Left colon (tissue), 2 donors: Measurements from ENCODE around the gene FBXL19. TPM values are rescaled to one million over a fixed set of nuclear protein-coding genes. Genes with fewer than 3 reads are reported as not detected.
A peak's percentile ranks its signal among the peaks of the same experiment; 100 is the strongest.

ENCODE experiments used
- ATAC-seq: fragments of 200-7000 bp; cut with Tn5 transposase; one replicate; pipeline ENCODE4 v1.9.1; 2020; ENCODE audit warnings: mild to moderate bottlenecking, moderate library complexity
- DNase-seq, 2 donors: peaks; one replicate each; pipeline ENCODE4 v3.0.0-alpha.2; 2020
- intact Hi-C, 2 donors: fragments of 100-400 bp; cut with DNase I in 1 of 2; cut with micrococcal nuclease in 1 of 2; formaldehyde crosslinking; loops; one replicate each; pipeline versions ENCODE4 v1.11.2 to v1.14.0; 2022; cut with DNase I, micrococcal nuclease
- total RNA-seq, 2 donors: library from RNA; stranded (reverse); fragmentation: NEBNext Ultra II Directional; extraction: Animal tissue kit (Norgen Biotek cat#: 25700); gene quantifications; one replicate each; pipeline ENCODE4 v1.2.1, GENCODE V29; 2021
- donor health status: DM: no; HTN: no; CAD: no.
- donor health status: DM: yes; HTN: yes; CAD: no.

The FBXL19 gene
- total RNA-seq, 2 donors from 2014 or later, result 20.5 to 24.4 TPM

GRCh38 chr16:30976486-30976885 lies 53.1 kb downstream of the FBXL19 start:
- peak; percentile 77 for ATAC-seq
- intact Hi-C loops, result loop anchor here in 1 of 2 donors (10.0 kb wide), 1 partner anchor 888 kb away; no protein-coding TSS in a partner anchor
- DNase-seq, result no peak

DNA sequence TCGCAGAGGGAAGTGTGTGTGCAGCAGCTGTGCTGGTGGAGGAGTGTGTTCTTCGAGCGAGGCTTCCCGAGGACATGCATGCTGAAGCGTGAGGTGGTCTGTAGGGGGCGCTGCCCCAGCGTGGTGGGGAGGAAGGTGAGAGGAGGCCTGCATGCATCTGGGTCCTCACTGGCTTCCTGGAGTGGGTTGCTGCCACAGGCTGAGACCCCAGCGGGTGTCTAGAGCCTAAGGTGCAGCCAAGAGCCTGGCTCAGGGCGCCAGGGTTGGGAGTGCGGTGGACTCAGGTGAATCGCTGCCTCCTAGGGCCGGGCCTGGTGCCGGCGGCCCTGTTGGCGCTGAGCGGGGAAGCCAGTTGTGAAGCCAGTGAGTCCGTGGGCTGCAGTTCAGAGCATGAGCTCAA lies 54.1 kb downstream of the FBXL19 start:
- ATAC-seq (no peak), DNase-seq (no peak)
- intact Hi-C loops, result loop anchor here in 1 of 2 donors (10.0 kb wide), 1 partner anchor 887 kb away; no protein-coding TSS in a partner anchor

- ATAC-seq (no peak), DNase-seq (no peak)
- intact Hi-C loops, result loop anchor here in 1 of 2 donors (10.0 kb wide), 2 partner anchors 165 to 885 kb away; no protein-coding TSS in a partner anchor
Measured at GRCh38 chr16:30979170-30980022, 56.0 kb downstream of the FBXL19 start.

DNA sequence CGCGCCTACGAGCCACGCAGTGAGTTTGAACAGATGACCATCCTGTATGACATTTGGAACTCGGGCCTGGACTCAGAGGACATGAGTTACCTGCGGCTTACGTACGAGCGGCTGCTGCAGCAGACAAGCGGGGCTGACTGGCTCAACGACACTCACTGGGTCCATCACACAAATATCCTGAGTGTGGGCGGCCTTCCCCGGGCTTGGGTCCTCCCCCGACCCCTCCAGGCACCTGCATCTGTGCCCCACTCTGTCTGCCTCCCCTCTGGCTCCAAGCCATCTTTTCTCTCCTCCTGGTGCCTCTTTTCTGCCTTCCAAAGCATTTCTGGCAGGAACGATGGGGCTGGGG lies 56.6 kb downstream of the FBXL19 start:
- no peak for ATAC-seq

DNA sequence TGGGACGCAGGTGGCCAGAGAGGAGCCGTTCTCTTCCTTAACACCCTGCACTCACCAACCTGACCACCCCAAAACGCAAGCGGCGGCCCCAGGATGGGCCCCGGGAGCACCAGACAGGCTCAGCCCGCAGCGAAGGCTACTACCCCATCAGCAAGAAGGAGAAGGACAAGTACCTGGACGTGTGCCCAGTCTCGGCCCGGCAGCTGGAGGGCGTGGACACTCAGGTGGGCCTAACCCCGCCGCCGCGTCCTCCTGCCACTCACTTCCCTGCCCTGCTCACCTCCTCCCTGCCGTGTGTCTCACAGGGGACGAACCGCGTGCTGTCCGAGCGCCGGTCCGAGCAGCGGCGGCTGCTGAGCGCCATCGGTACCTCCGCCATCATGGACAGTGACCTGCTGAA lies 57.1 kb downstream of the FBXL19 start:
- DNase-seq (no peak), ATAC-seq (no peak)
- intact Hi-C loops, result loop anchor here in 1 of 2 donors (10.0 kb wide), 1 partner anchor 164 kb away; no protein-coding TSS in a partner anchor

More for the DNA sequence above, 56.6 kb downstream of the FBXL19 start:
- no peak for DNase-seq
- intact Hi-C loops, result loop anchor here in 1 of 2 donors (10.0 kb wide), 1 partner anchor 165 kb away; no protein-coding TSS in a partner anchor

- no peak for DNase-seq
- ATAC-seq, result no peak
- intact Hi-C loops, result loop anchor here in 1 of 2 donors (10.0 kb wide), 1 partner anchor 164 kb away; no protein-coding TSS in a partner anchor
Measured at GRCh38 chr16:30980959-30981358, 57.6 kb downstream of the FBXL19 start.

GRCh38 chr16:30982548-30983288 lies 59.3 kb downstream of the FBXL19 start:
- ATAC-seq, result no peak
- no peak for DNase-seq
- intact Hi-C loops, result loop anchor here in 1 of 2 donors (10.0 kb wide), 1 partner anchor 162 kb away; no protein-coding TSS in a partner anchor

DNA sequence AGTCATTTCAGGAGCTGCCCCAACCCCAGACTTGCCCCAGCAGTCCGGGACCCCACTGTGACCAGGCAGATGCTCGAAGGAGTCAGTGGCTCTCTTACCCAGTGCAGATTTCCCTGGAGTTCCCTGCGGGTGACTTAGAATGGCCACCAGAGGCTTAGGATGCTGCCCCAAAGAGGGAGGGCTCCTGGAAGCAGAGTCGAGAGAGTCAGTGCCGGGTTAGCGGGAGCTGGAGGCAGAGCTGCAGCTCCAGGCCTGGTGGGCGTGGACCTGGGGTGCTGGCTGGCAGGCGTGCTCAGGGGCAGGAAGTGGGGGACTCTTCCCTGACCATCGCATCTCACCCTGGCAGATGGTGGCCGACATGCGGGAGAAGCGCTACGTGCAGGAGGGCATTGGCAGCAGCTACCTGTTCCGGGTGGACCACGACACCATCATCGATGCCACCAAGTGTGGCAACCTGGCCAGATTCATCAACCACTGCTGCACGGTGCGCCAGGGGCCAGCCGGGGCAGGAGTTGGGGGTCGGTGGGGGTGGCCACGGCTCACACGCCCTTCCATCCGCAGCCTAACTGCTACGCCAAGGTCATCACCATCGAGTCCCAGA lies 60.0 kb downstream of the FBXL19 start:
- DNase-seq (no peak), ATAC-seq (no peak)
- intact Hi-C loops, result loop anchor here in 1 of 2 donors (10.0 kb wide), 1 partner anchor 161 kb away; no protein-coding TSS in a partner anchor

DNA sequence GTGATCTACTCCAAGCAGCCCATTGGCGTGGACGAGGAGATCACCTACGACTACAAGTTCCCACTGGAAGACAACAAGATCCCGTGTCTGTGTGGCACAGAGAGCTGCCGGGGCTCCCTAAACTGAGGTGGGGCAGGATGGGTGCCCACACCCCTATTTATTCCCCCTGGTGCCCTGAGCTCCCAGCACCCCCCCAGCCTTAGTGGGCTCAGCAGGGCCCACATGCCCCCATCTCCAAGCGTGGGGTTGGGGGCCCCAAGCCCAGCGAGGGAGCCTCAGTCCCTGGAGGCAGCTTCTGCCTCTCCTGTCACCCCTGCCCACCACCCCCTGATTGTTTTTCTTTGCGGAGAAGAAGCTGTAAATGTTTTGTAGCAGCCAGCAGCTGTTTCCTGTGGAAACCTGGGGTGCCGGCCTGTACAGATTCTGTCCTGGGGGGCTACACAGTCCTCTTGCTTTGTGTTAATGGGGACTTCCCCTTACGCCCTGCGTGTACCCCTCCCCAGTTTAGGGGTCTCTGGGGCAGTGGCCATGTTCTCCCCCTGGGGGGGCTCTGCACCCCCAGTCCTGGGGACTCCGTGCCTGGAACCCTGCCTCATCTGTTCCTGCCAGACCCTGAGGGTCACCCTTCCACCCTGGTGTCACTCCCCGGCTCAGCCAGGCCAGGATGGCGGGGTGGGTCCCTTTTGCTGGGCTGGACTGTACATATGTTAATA lies 60.7 kb downstream of the FBXL19 start:
- intact Hi-C loops, result loop anchor here in 1 of 2 donors (10.0 kb wide), 1 partner anchor 161 kb away; no protein-coding TSS in a partner anchor
- no peak for DNase-seq
- ATAC-seq, result no peak

- DNase-seq (peak; percentile 88 to 94), ATAC-seq (peak; percentile 89)
- intact Hi-C loops, result loop anchor here in 1 of 2 donors (5.0 to 10.0 kb wide), 2 partner anchors 160 to 457 kb away; partner anchors contain the start of gene ZNF843
Measured at GRCh38 chr16:30984669-30985400, 61.5 kb downstream of the FBXL19 start, which contains the start of gene HSD3B7. HSD3B7 (plus strand) TSS chr16:30985207; CDS start chr16:30985659, 452 bp downstream.

GRCh38 chr16:30985401-30986128 lies 62.2 kb downstream of the FBXL19 start:
- DNase-seq (peak; percentile 78 to 79), ATAC-seq (peak; percentile 93)
- intact Hi-C loops, result loop anchor here in 1 of 2 donors (5.0 to 10.0 kb wide), 2 partner anchors 159 to 457 kb away; partner anchors contain the start of gene ZNF843

GRCh38 chr16:30986129-30986991 lies 63.0 kb downstream of the FBXL19 start:
- no peak for ATAC-seq
- intact Hi-C loops, result loop anchor here in 1 of 2 donors (5.0 to 10.0 kb wide), 2 partner anchors 158 to 456 kb away; partner anchors contain the start of gene ZNF843

GRCh38 chr16:30987581-30988190 lies 64.3 kb downstream of the FBXL19 start:
- no peak for ATAC-seq
- no peak for DNase-seq
- intact Hi-C loops, result loop anchor here in 1 of 2 donors (5.0 to 10.0 kb wide), 2 partner anchors 157 to 455 kb away; partner anchors contain the start of gene ZNF843

More at GRCh38 chr16:30986129-30986991, 63.0 kb downstream of the FBXL19 start:
- DNase-seq, result no peak

GRCh38 chr16:30989469-30990047 lies 66.2 kb downstream of the FBXL19 start:
- ATAC-seq, result no peak
- DNase-seq, result no peak
- intact Hi-C loops, result loop anchor here in 1 of 2 donors (5.0 to 10.0 kb wide), 2 partner anchors 155 to 453 kb away; partner anchors contain the start of gene ZNF843

- intact Hi-C loops, result no loop called here
Measured at GRCh38 chr16:30990105-30990504, 66.7 kb downstream of the FBXL19 start.

More at GRCh38 chr16:30990105-30990504, 66.7 kb downstream of the FBXL19 start:
- DNase-seq, result no peak
- no peak for ATAC-seq
